HG02943 (cell line): Measurements from ENCODE around the gene CCDC177.

ENCODE experiments used
- ATAC-seq: cut with Tn5 transposase; IDR thresholded peaks from one replicate; pipeline ENCODE4 v1.9.1; 2021; ENCODE audit warnings: mild to moderate bottlenecking, low read depth, moderate library complexity; ENCODE audit not compliant: unreplicated experiment

CCDC177 gene

GRCh38 chr14:69532561-69533340 lies 41.9 kb downstream of the CCDC177 start:
- no peak for ATAC-seq

- no peak for ATAC-seq
Measured at GRCh38 chr14:69531135-69531534, 43.5 kb downstream of the CCDC177 start.

- no peak for ATAC-seq
Measured at GRCh38 chr14:69530095-69530494, 44.6 kb downstream of the CCDC177 start.

- no peak for ATAC-seq
Measured at GRCh38 chr14:69529563-69529962, 45.1 kb downstream of the CCDC177 start.

- ATAC-seq, result no peak
Measured at GRCh38 chr14:69528930-69529329, 45.7 kb downstream of the CCDC177 start.

- ATAC-seq, result no peak
Measured at GRCh38 chr14:69528143-69528542, 46.5 kb downstream of the CCDC177 start.

GRCh38 chr14:69527635-69528034 lies 47.0 kb downstream of the CCDC177 start:
- no peak for ATAC-seq

GRCh38 chr14:69525896-69526295 lies 48.8 kb downstream of the CCDC177 start:
- no peak for ATAC-seq

- ATAC-seq, result no peak
Measured at GRCh38 chr14:69522026-69522425, 52.6 kb downstream of the CCDC177 start.
